Measurements from ENCODE around the gene WWOX.

Gene WWOX

DNA sequence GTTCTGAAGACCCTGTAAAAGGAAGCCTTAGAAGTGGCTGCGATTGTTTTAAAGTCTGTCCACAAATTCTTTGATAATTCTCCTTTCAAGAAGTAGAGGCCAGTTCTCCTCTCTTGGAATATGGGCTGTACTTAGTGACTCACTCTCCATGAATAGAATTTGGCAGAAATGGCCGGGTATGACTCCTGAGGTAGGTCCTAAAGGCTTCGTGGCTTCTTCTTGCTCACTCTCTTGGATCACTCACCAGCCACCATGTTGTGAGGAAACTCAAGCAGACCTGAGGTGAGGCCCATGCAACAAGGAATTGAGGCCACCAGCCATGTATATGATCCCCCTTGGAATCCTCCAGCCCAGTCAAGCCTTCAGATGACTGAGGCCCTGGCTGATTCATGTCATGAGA lies 75.8 kb downstream of the WWOX start:
- no peaks in the 10 kb centered on the region for H3K36me3 ChIP-seq (ENCODE audit: control insufficient read depth, insufficient read depth, low read length)
- H3K4me1 ChIP-seq (ENCODE audit: control insufficient read depth, insufficient read depth, low read length, poor library complexity, severe bottlenecking) = peaks cover 2% of the 10 kb centered on the region
- no peak overlapping the region for H3K27ac ChIP-seq (ENCODE audit: low read depth, low read length, severe bottlenecking)
- no peaks in the 10 kb centered on the region for H3K9me3 ChIP-seq (ENCODE audit: control insufficient read depth, low read length)
- WGBS, 2 experiments (ENCODE audit: insufficient coverage in 2 of 2) = 81 to 83% methylated on average over 3 of the region's 3 CpGs
- H3K4me3 ChIP-seq (ENCODE audit: extremely low read depth, insufficient read depth, low read length, poor library complexity, severe bottlenecking) = no peak overlapping the region

DNA sequence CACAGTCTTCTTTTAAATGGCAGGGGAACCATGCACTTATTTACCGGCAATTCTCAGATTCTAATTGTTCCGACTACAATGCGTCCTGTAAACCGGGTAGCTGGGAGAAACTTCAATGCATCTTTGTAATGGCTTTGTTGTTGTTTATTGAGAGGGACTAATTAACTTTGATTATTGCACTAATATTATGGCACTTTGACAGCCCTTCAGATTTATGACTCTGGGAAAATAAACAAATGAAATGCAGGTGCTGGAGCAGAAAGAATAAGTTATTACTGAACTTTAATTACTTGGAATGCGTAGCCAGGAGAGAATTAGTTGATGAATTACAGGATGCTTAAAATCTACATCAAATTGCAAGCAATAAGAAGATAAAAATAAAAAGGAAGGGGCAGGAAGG lies 77.0 kb downstream of the WWOX start:
- WGBS, 2 experiments (ENCODE audit: insufficient coverage in 2 of 2) = 80% methylated on average over 1 of the region's 5 CpGs; no CpG with 5 or more reads in 1 of the 2 experiments

DNA sequence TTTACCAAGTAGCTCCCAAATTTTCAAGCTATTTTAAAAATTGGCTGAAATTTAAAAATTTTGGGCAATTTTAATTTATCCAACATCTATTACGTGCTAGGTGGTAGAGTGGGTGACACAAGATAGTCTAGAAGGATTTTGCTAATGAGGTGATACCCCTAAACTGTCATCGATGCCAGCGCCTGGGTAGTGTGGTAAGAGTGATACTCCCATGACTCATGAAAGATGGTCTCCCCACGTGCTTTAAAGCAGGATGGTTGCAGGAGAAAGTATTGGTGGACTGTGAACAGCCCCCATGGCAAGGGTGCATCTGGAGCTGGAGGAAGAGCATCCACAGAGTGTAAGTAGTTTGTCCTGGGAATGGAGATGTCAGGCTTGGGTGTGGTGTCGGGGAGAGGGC lies 77.8 kb downstream of the WWOX start:
- 89 to 92% methylated on average over 4 of the region's 5 CpGs for WGBS, 2 experiments (ENCODE audit: insufficient coverage in 2 of 2)
- Histone ChIP-seq H3K4me3 (ENCODE audit: extremely low read depth, insufficient read depth, low read length, poor library complexity, severe bottlenecking) (no peak overlapping the region), H3K9me3 (ENCODE audit: control insufficient read depth, low read length) (no peaks in the 10 kb centered on the region), H3K27ac (ENCODE audit: low read depth, low read length, severe bottlenecking) (no peak overlapping the region), H3K4me1 (ENCODE audit: control insufficient read depth, insufficient read depth, low read length, poor library complexity, severe bottlenecking) (peaks cover 2% of the 10 kb centered on the region), H3K36me3 (ENCODE audit: control insufficient read depth, insufficient read depth, low read length) (no peaks in the 10 kb centered on the region)

More for the DNA sequence above, 77.0 kb downstream of the WWOX start:
- Histone ChIP-seq H3K4me3 (ENCODE audit: extremely low read depth, insufficient read depth, low read length, poor library complexity, severe bottlenecking) (no peak overlapping the region), H3K9me3 (ENCODE audit: control insufficient read depth, low read length) (no peaks in the 10 kb centered on the region), H3K4me1 (ENCODE audit: control insufficient read depth, insufficient read depth, low read length, poor library complexity, severe bottlenecking) (peaks cover 2% of the 10 kb centered on the region), H3K27ac (ENCODE audit: low read depth, low read length, severe bottlenecking) (no peak overlapping the region), H3K36me3 (ENCODE audit: control insufficient read depth, insufficient read depth, low read length) (no peaks in the 10 kb centered on the region)

DNA sequence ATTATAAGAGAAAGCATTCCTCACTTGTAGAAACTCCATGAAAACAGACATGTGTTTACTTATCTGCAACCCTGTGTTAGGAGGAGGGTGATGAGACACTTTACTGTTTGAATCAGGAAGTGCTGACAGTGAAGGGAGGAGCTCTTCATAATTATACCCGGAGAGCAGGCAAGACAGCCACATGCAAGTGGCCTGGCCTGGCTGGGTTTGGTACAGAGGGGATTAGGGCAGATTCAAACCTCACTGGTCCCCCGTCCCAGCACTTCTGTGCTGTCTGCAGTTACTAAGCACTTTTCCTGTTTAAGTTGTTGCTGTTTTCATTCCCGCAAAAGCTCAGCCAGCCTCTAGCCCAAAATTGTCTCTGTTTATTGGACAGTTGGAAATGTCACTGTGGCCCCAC lies 78.5 kb downstream of the WWOX start:
- Histone ChIP-seq H3K36me3 (ENCODE audit: control insufficient read depth, insufficient read depth, low read length) (no peaks in the 10 kb centered on the region), H3K4me3 (ENCODE audit: extremely low read depth, insufficient read depth, low read length, poor library complexity, severe bottlenecking) (no peak overlapping the region), H3K27ac (ENCODE audit: low read depth, low read length, severe bottlenecking) (peak overlapping the region; percentile 47), H3K4me1 (ENCODE audit: control insufficient read depth, insufficient read depth, low read length, poor library complexity, severe bottlenecking) (peaks cover 2% of the 10 kb centered on the region), H3K9me3 (ENCODE audit: control insufficient read depth, low read length) (no peaks in the 10 kb centered on the region)
- 59 to 66% methylated on average over 3 of the region's 3 CpGs for WGBS, 2 experiments (ENCODE audit: insufficient coverage in 2 of 2)

DNA sequence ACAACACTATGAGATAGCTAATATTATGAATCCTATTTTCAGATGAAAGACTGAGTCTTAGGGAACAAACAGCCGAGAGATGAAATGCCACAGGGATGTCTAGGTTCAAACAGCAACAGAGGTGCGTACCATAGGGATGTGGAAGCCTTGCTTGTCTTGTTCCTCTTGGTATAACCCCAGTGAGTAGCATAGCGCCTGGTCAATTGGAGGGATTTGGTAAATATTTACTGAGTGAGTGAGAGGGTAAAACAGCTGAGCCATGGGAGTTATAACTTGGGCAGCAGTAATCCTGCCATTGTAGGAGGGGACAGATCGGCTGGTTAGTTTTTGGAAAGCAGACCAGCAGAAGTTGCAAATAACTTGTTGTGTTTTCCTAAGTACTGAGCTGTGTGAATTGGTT lies 80.2 kb downstream of the WWOX start:
- Histone ChIP-seq H3K36me3 (ENCODE audit: control insufficient read depth, insufficient read depth, low read length) (no peaks in the 10 kb centered on the region), H3K9me3 (ENCODE audit: control insufficient read depth, low read length) (no peaks in the 10 kb centered on the region), H3K4me1 (ENCODE audit: control insufficient read depth, insufficient read depth, low read length, poor library complexity, severe bottlenecking) (peaks cover 2% of the 10 kb centered on the region), H3K27ac (ENCODE audit: low read depth, low read length, severe bottlenecking) (no peak overlapping the region), H3K4me3 (ENCODE audit: extremely low read depth, insufficient read depth, low read length, poor library complexity, severe bottlenecking) (no peak overlapping the region)
- WGBS, 2 experiments (ENCODE audit: insufficient coverage in 2 of 2) = 79 to 80% methylated on average over 4 of the region's 4 CpGs

DNA sequence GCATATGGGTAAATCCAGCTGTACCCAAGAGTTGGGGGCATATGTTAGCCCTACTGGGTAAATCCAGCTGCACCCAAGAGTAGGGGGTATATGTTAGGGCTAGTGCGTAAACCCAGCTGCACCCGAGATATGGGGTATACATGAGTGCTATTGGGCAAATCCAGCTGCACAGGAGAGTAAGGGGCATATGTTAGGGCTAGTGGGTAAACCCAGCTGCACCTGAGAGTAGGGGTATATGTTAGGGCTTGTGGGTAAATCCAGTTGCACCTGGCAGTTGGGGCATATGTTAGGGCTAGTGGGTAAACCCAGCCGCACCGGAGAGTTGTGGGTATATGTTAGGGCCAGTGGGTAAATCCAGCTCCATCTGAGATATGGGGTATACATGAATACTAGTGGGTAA lies 80.9 kb downstream of the WWOX start:
- H3K9me3 ChIP-seq (ENCODE audit: control insufficient read depth, low read length) = no peaks in the 10 kb centered on the region
- WGBS, 2 experiments (ENCODE audit: insufficient coverage in 2 of 2) = 86 to 88% methylated on average over 4 of the region's 4 CpGs
- H3K27ac ChIP-seq (ENCODE audit: low read depth, low read length, severe bottlenecking) = no peak overlapping the region
- no peak overlapping the region for H3K4me3 ChIP-seq (ENCODE audit: extremely low read depth, insufficient read depth, low read length, poor library complexity, severe bottlenecking)
- H3K36me3 ChIP-seq (ENCODE audit: control insufficient read depth, insufficient read depth, low read length) = no peaks in the 10 kb centered on the region
- H3K4me1 ChIP-seq (ENCODE audit: control insufficient read depth, insufficient read depth, low read length, poor library complexity, severe bottlenecking) = peaks cover 2% of the 10 kb centered on the region

DNA sequence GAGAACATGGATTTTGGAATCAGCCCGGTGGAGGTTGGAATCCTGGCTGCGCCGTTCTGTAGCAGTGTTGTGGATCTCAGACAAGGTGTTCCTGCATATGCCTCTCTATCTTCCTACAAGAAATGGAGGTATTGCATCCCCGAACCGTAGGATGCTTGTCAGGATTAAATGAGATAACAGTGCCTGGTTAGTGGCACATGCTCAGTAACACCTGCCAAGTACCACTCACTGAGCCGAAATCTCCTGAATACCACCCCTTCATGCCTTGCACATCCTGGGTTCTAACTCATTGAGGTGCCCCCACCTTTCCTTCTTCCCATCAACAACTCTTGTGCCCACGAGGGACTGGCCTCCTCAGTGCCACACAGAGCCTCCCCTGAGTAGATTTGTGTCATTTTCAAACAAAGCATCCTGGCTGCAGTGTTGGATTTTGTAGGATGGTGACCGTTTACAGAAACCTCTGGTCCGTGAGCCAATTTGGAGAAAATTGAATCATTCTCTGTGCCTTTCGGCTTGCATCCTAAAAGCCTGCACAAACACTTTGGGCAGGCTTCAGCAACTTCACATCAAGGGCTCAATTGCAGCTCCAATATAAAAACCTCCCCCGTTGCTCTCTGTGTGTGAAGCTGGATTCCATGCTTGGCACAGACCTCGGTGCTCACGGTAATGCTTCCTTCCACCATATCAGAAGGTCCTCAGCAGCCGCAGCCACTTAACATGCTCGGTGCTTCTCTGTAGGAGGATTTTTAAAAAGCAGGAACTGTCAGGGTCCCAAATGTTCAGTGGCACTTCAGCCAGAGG lies 84.2 kb downstream of the WWOX start:
- no peak overlapping the region for H3K4me3 ChIP-seq (ENCODE audit: extremely low read depth, insufficient read depth, low read length, poor library complexity, severe bottlenecking)
- no peaks in the 10 kb centered on the region for H3K36me3 ChIP-seq (ENCODE audit: control insufficient read depth, insufficient read depth, low read length)
- WGBS, 2 experiments (ENCODE audit: insufficient coverage in 2 of 2) = 91% methylated on average over 10 to 13 of the region's 15 CpGs
- H3K9me3 ChIP-seq (ENCODE audit: control insufficient read depth, low read length) = no peaks in the 10 kb centered on the region
- H3K4me1 ChIP-seq (ENCODE audit: control insufficient read depth, insufficient read depth, low read length, poor library complexity, severe bottlenecking) = no peaks in the 10 kb centered on the region
- H3K27ac ChIP-seq (ENCODE audit: low read depth, low read length, severe bottlenecking) = no peak overlapping the region

DNA sequence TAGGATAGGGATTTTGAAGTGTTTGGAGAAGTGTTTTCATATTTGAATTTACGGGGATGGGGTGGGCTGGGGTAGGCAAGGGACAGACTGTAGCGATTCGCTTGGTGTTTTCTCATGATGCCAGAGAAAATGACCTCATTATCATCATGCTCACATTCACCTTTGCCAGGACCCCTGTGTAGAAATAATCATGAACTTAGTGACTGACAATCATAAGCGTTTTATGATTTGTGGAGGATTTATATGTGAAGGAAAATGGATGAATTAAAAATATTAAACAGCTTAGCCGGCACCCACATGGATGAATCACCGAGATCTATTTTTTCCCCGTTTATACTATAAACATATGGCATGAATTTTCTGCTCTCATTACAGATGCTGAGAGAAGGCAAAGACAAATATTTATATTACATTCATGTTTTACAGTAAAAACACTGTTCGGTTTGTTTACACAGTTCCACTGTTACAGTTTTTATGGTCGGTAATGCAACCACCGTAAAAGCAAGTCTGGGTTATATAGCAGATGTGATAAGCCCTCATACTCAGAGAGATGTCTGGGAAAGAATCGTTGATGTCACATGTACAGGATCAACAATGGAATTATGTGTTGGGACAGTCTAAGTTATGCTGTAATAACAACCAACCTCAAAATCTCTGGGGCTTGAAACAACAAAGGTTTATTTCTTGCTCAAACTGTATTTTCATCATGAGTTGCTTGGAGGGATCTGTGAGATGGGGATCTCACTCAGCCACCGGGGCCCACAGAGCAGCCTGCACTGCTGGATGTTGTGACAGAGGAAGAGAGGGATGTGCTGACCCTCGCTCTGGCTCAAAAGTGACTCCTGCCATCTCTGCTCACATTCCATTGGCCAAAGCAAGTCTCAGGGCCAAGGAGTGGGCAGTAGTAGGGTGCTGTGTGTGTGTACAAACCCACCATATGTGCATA lies 85.1 kb downstream of the WWOX start:
- H3K27ac ChIP-seq (ENCODE audit: low read depth, low read length, severe bottlenecking) = no peak overlapping the region
- H3K9me3 ChIP-seq (ENCODE audit: control insufficient read depth, low read length) = no peaks in the 10 kb centered on the region
- H3K36me3 ChIP-seq (ENCODE audit: control insufficient read depth, insufficient read depth, low read length) = no peaks in the 10 kb centered on the region
- WGBS, 2 experiments (ENCODE audit: insufficient coverage in 2 of 2) = 95 to 100% methylated on average over 4 to 6 of the region's 13 CpGs
- H3K4me1 ChIP-seq (ENCODE audit: control insufficient read depth, insufficient read depth, low read length, poor library complexity, severe bottlenecking) = no peaks in the 10 kb centered on the region
- no peak overlapping the region for H3K4me3 ChIP-seq (ENCODE audit: extremely low read depth, insufficient read depth, low read length, poor library complexity, severe bottlenecking)

DNA sequence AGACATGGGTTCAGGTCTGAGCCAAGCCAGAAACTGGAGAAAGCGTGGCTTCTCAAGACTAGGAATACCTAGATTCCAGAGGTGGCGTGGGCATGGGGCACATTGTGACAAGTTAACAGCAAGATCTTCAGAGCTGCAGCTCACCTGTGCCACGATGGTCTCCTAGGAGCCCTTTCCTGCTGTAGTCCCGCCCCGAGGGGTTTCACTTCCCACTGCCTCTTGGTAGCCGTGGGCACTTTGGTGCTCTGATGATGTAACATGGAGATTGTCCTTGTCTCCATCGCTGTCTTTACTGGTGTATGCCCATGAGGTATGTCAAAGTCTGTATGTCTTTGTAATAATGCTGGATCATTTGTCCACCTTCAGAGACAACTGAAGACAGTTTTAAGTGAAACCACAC lies 89.7 kb downstream of the WWOX start:
- no peaks in the 10 kb centered on the region for H3K36me3 ChIP-seq (ENCODE audit: control insufficient read depth, insufficient read depth, low read length)
- WGBS, 2 experiments (ENCODE audit: insufficient coverage in 2 of 2) = 91 to 92% methylated on average over 5 to 7 of the region's 7 CpGs
- H3K4me1 ChIP-seq (ENCODE audit: control insufficient read depth, insufficient read depth, low read length, poor library complexity, severe bottlenecking) = no peaks in the 10 kb centered on the region
- H3K4me3 ChIP-seq (ENCODE audit: extremely low read depth, insufficient read depth, low read length, poor library complexity, severe bottlenecking) = no peak overlapping the region
- H3K9me3 ChIP-seq (ENCODE audit: control insufficient read depth, low read length) = no peaks in the 10 kb centered on the region
- H3K27ac ChIP-seq (ENCODE audit: low read depth, low read length, severe bottlenecking) = no peak overlapping the region

DNA sequence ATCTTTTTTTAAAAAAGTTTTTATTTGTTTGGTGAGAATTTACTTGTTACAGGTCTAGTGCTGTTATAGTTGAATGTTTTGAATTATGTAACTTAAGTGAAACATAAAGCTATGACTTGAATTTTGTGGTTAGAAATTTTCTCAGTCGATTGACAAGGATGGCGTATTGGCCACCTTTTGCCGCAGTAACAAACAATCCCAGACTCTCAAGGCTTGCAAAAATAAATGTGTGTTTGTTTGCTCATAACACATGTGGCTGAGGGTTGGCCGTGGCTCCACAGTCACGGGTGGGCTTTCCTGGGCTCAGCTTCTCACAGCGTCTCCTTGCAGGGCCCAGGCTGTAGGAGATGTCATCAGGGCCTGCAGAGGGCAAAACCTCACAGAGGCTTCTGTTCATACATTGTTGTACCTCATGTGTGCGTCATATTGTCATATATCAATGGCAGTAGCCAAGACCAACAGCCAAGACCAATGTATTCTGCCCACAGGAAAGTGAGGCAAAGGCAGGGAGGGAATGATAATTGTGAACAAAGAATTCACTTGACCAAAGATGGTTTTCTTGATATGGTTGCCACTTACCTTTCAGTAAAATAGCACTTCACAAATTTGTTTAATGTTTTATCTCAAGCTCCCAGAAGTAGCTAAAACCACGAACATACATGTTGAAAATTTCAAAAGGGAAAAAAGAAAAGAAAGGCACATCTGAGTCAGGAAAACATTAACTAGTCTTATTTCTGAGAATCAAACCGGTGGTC lies 93.5 kb downstream of the WWOX start:
- no peaks in the 10 kb centered on the region for H3K36me3 ChIP-seq (ENCODE audit: control insufficient read depth, insufficient read depth, low read length)
- no peak overlapping the region for H3K27ac ChIP-seq (ENCODE audit: low read depth, low read length, severe bottlenecking)
- no peaks in the 10 kb centered on the region for H3K4me1 ChIP-seq (ENCODE audit: control insufficient read depth, insufficient read depth, low read length, poor library complexity, severe bottlenecking)
- H3K4me3 ChIP-seq (ENCODE audit: extremely low read depth, insufficient read depth, low read length, poor library complexity, severe bottlenecking) = no peak overlapping the region
- 92 to 94% methylated on average over 6 to 7 of the region's 9 CpGs for WGBS, 2 experiments (ENCODE audit: insufficient coverage in 2 of 2)
- no peaks in the 10 kb centered on the region for H3K9me3 ChIP-seq (ENCODE audit: control insufficient read depth, low read length)
